Measurements from ENCODE around the gene SCG3. TPM values are rescaled to one million over a fixed set of nuclear protein-coding genes. Genes with fewer than 3 reads are reported as not detected.

SCG3 gene
- polyA plus RNA-seq, 3 donors: 0.06 to 0.16 TPM; not detected in 1

DNA sequence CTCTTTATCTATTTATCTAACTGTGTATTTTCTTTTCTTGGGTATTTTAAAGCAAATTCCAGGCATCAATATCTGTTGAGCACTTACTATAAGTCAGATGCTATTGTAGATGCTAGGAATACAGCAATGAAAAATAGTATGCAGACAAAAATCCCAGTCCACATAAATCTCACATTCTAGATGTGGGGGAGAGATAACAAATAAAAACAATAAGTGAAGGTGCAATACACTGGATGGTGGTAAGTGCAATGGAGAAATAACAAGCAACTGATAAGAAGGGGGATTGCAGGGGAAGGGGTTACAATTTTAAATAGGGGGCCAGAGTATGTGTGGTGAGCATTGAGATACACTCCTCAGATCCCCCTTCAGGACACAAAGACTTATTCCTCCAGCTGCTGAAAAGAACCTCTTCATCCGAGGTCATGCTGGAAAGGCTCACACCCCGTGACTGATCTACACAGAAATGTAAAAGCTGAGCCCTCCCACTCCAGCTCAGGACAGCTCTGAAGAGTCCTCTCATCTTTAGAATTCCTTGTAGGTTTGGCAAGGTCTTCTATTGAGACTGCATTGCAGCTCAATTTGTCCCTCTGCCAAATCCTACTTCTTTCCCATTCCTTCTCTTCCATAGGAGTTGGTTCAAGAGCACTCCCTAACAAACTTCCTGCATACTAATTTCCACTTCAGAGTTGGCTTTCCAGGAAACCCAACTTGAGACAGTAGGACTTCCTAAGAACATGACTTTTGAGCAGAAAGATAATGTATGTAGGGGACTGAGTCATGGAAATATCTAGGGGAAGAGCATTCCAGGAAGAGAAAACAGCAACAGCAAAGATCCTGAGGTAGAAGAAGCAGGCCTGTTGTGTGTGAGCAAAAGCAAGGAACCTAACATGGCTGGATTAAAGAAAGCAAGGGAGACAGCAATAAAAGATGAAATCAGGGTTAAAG lies 8.1 kb upstream of the SCG3 start:
- no peak for DNase-seq (ENCODE audit: extremely low read depth in 1 of 11, low read depth in 9 of 11, low spot score in 4 of 11)

DNA sequence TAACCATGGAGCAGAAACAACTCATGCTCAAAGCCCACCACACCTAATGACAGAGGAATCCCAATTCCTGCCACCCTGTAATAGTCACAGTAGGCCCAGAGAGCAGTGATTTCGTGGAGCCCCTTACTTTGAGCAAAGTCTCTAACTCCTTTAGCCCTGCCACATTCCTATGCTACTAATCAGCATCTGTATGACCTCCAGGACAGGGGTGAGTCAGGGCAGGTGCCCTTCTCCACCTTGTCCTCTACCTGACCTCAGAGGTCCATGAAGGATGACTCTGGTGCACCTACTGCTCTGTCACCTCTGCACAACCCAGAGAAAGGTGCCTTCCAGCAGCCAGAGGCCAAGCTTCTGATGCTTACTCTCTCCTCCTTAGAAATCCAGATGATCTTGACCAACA lies 6.1 kb upstream of the SCG3 start:
- no peak for DNase-seq (ENCODE audit: extremely low read depth in 1 of 11, low read depth in 9 of 11, low spot score in 4 of 11)

- DNase-seq (ENCODE audit: extremely low read depth in 1 of 11, low read depth in 9 of 11, low spot score in 4 of 11): no peak
Observed at GRCh38 chr15:51677021-51677420, 4.3 kb upstream of the SCG3 start.

DNA sequence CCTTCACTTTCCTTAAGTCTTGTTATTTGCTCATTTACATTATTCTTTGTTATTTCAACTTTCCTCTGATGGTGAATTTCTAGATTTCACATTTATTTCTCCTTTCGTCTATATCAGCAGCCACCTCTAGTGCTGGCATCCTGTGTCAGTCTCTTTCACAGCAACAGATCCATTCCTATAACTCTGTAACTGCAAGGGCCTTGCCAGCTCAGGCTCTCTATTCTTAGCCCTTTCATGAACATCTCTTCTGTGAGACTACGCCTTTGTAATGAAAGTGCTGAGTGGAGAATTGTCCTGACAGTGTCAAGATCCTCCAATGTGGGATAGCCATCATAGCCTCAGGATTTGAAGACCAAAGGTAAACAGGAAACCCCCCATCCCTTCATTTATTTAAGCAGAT lies 3.9 kb upstream of the SCG3 start:
- DNase-seq (ENCODE audit: extremely low read depth in 1 of 11, low read depth in 9 of 11, low spot score in 4 of 11): no peak

DNA sequence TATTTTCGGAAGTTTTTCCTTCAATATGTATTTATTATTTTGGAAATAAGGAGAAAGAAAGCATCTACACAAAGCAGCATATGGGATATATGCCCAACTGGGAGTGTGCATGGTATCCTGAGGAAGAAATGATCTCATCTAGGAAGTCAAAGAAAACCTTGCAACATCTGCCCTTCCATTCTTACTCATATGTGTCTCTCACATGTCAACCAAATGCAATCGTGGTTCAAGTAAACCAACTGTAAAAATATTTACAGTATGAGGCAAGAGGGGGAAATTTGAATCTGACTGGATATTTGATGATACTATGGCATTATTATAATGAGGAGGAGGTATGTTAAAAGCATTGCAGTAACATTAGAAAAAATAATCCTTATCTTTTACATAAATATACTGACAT lies 3.2 kb upstream of the SCG3 start:
- no peak for DNase-seq (ENCODE audit: extremely low read depth in 1 of 11, low read depth in 9 of 11, low spot score in 4 of 11)

- no peak for DNase-seq (ENCODE audit: extremely low read depth in 1 of 11, low read depth in 9 of 11, low spot score in 4 of 11)
Observed at GRCh38 chr15:51680321-51680720, 982 bp upstream of the SCG3 start.

DNA sequence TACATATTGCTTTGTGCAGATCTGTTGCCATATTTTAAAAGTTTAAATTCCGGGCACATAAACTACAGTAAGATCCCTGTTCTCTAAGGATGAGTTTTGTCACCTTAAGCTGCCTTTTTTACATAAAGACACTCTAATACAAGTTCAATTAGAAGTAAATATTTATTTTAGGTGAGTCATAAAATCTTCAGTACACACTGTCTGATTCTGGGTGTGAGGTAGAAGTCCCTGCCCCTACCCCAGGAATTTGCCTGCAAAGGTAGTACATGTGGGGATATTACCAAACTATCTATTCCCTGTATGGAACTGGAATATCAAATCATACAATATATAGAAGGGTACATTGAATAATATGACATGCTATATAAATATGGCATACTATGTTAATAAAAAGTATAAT lies 6.3 kb downstream of the SCG3 start:
- DNase-seq (ENCODE audit: extremely low read depth in 1 of 11, low read depth in 9 of 11, low spot score in 4 of 11): no peak

DNA sequence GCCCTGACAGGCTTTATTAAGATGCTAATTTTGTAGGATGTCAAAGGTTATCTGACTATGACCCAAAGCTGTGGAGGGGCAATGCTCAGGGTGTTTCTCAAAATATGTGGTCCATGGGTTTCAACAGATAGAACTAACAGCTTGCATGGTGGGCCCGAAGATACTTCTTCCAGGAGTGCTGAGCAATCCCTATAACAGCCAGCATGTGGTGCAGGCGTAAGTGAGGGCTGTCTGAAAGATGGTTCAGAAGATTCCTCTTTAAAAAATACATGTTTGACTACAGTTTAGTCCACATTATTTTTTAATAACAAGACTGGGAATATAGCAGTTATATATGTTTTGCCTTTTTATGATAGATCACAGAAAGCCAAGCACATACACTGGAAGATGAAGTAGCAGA lies 7.6 kb downstream of the SCG3 start:
- no peak for DNase-seq (ENCODE audit: extremely low read depth in 1 of 11, low read depth in 9 of 11, low spot score in 4 of 11)

DNA sequence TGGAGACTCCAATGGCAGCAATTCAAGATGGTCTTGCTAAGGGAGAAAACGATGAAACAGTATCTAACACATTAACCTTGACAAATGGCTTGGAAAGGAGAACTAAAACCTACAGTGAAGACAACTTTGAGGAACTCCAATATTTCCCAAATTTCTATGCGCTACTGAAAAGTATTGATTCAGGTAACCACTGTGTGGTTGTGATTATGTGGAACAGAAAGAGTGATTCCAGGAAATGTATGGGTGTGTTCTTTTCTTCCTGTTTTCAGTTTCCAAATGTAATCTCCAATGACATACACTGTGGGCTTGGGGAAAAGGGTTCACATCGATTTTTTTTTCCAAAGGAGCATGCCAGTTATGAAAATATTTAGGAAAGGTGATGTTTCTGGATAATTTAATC lies 10.9 kb downstream of the SCG3 start:
- DNase-seq (ENCODE audit: extremely low read depth in 1 of 11, low read depth in 9 of 11, low spot score in 4 of 11): no peak

DNA sequence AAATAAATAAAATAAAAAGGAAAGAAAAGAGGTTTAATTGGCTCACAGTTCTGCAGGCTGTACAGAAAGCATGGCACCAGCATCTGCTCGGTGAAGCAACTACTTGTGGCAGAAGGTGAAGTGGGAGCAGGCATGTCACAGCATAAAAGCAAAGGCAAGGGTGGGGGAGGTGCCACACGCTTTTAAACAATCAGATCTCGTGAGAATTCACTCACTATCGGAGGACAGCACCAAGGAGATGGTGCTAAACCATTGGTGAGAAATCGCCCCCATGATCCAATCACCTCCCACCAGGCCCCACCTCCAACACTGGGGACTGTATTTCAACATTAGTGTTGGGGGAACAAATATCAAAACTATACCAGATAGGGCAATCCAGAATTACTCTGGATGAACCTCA lies 15.3 kb downstream of the SCG3 start:
- DNase-seq (ENCODE audit: extremely low read depth in 1 of 11, low read depth in 9 of 11, low spot score in 4 of 11): no peak

DNA sequence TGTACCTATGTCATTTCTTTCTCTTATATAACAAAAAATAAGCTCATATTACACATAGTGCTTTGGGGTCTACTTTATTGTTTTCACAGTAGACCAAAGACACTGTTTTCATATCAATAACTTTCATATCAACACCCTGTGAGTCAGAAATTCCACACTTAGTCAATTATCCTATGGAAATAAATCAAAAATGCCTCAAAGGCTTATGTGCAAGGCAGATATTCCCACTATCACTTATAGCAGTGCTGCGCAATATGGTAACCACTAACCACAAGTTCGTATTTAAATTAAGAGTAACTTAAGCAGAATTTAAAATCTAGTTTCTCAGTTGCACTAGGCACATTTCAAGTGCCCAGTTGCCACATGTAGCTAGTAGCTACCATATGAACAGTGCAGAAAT lies 15.9 kb downstream of the SCG3 start:
- DNase-seq (ENCODE audit: extremely low read depth in 1 of 11, low read depth in 9 of 11, low spot score in 4 of 11): no peak

- no peak for DNase-seq (ENCODE audit: extremely low read depth in 1 of 11, low read depth in 9 of 11, low spot score in 4 of 11)
Observed at GRCh38 chr15:51699373-51699772, 18.1 kb downstream of the SCG3 start.

GRCh38 chr15:51702710-51703109 lies 21.4 kb downstream of the SCG3 start:
- DNase-seq (ENCODE audit: extremely low read depth in 1 of 11, low read depth in 9 of 11, low spot score in 4 of 11): no peak

DNA sequence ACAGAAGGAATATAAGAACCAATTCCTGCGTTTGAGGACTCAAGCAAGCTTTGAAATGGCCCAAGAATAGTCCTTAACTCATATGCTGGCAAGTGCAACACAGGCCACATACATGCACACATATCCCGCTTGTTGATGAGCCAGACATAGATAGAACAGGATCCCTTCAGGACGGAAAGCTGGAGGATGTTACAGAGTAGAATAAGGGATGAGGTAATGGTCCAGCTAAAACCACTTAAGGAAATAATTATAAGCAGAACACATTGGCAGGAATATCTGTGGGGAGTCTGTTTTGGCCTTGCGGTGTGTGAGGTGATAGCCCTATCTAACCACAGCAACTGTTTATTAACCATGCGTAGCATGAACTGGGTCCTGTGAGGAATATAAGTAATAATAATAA lies 25.0 kb downstream of the SCG3 start:
- no peak for DNase-seq (ENCODE audit: extremely low read depth in 1 of 11, low read depth in 9 of 11, low spot score in 4 of 11)

- no peak for DNase-seq (ENCODE audit: extremely low read depth in 1 of 11, low read depth in 9 of 11, low spot score in 4 of 11)
Observed at GRCh38 chr15:51706926-51707608, 25.8 kb downstream of the SCG3 start.

GRCh38 chr15:51708013-51708412 lies 26.7 kb downstream of the SCG3 start:
- no peak for DNase-seq (ENCODE audit: extremely low read depth in 1 of 11, low read depth in 9 of 11, low spot score in 4 of 11)

- DNase-seq (ENCODE audit: extremely low read depth in 1 of 11, low read depth in 9 of 11, low spot score in 4 of 11): no peak
Observed at GRCh38 chr15:51709031-51709430, 27.7 kb downstream of the SCG3 start.

GRCh38 chr15:51714162-51714561 lies 32.9 kb downstream of the SCG3 start:
- no peak for DNase-seq (ENCODE audit: extremely low read depth in 1 of 11, low read depth in 9 of 11, low spot score in 4 of 11)

- no peak for DNase-seq (ENCODE audit: extremely low read depth in 1 of 11, low read depth in 9 of 11, low spot score in 4 of 11)
Observed at GRCh38 chr15:51714911-51715310, 33.6 kb downstream of the SCG3 start.

GRCh38 chr15:51718219-51718618 lies 36.9 kb downstream of the SCG3 start:
- DNase-seq (ENCODE audit: extremely low read depth in 1 of 11, low read depth in 9 of 11, low spot score in 4 of 11): no peak

DNA sequence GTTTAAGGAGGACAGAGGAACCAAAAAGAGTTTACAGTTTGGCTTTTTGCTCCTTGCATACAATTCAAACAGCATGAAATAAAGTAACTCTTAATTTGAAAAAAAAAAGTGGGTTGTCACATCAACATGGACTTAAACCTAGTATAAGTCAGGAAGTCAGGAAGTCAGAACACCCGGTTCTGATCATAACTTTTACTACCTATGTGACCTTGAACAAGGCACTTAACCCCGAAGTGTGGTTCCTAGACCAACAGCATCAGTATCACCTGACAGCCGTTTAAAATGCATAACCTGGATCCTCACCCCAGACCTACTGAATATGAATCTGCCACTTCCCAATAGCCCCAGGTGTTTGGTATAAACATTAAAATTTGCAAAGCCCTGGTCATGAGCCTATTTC lies 37.4 kb downstream of the SCG3 start:
- DNase-seq (ENCODE audit: extremely low read depth in 1 of 11, low read depth in 9 of 11, low spot score in 4 of 11): no peak
